CD8-positive, alpha-beta memory T cell (primary cell): ENCODE measurements around the gene ZNF664. TPM values are rescaled to one million over a fixed set of nuclear protein-coding genes. Genes with fewer than 3 reads are reported as not detected.

ENCODE experiments used
- CTCF ChIA-PET: fragments of 350-600 bp; sonication (Branson Sonifier 250); formaldehyde crosslinking; loops from one replicate; lab custom pipeline; 2021; ENCODE audit warnings: antibody characterized with exemption; lab: Charles Lee
- POLR2A ChIA-PET: fragments of 350-600 bp; sonication (Branson Sonifier 250); formaldehyde crosslinking; loops from one replicate; lab custom pipeline; 2021; ENCODE audit warnings: antibody characterized with exemption; lab: Charles Lee
- DNase-seq, 5 donors: peaks; one replicate each; pipeline versions ENCODE4 v3.0.0 to v3.0.0-alpha.2; 2020 to 2022; ENCODE audit warnings: mixed read lengths in 1 of 5
- H3K27ac ChIP-seq: one replicate; pipeline ENCODE4 v1.7.0; 2013; ENCODE audit warnings: low read depth, mild to moderate bottlenecking, low read length, moderate library complexity
- H3K27me3 ChIP-seq: 2 replicates; pipeline ENCODE4 v1.7.0; 2013; ENCODE audit warnings: low read length, mild to moderate bottlenecking; ENCODE audit not compliant: insufficient read depth, poor library complexity, severe bottlenecking
- H3K36me3 ChIP-seq: 2 replicates; pipeline ENCODE4 v1.7.0; 2013; ENCODE audit warnings: mild to moderate bottlenecking, low read length, moderate library complexity; ENCODE audit not compliant: insufficient read depth
- H3K4me1 ChIP-seq: 2 replicates; pipeline ENCODE4 v1.7.0; 2013; ENCODE audit warnings: mild to moderate bottlenecking, low read length, moderate library complexity; ENCODE audit not compliant: insufficient read depth
- H3K4me3 ChIP-seq: 2 replicates; pipeline ENCODE4 v1.7.0; 2013; ENCODE audit warnings: mild to moderate bottlenecking, low read length
- H3K9me3 ChIP-seq: 2 replicates; pipeline ENCODE4 v1.7.0; 2013; ENCODE audit warnings: mild to moderate bottlenecking, low read length
- H3K27ac Mint-ChIP-seq, 8 donors: one replicate each; pipeline ENCODE4 v1.8.0; 2020 to 2021; ENCODE audit warnings: mixed read lengths in 8 of 8, mild to moderate bottlenecking in 6 of 8, inconsistent platforms in 3 of 8, moderate library complexity in 3 of 8
- H3K27me3 Mint-ChIP-seq, 2 donors: one replicate each; pipeline ENCODE4 v1.8.0; 2020 to 2021; ENCODE audit warnings: mixed read lengths in 2 of 2, mild to moderate bottlenecking in 1 of 2, moderate library complexity in 1 of 2
- H3K36me3 Mint-ChIP-seq, 3 donors: one replicate each; pipeline ENCODE4 v1.8.0; 2020 to 2021; ENCODE audit warnings: mixed read lengths in 3 of 3, inconsistent platforms in 1 of 3, mild to moderate bottlenecking in 1 of 3
- H3K4me1 Mint-ChIP-seq, 3 donors: one replicate each; pipeline ENCODE4 v1.8.0; 2020 to 2021; ENCODE audit warnings: mixed read lengths in 3 of 3, inconsistent platforms in 1 of 3, mild to moderate bottlenecking in 1 of 3
- H3K4me3 Mint-ChIP-seq, 7 donors: one replicate each; pipeline ENCODE4 v1.8.0; 2020 to 2021; ENCODE audit warnings: mixed read lengths in 7 of 7, mild to moderate bottlenecking in 6 of 7, moderate library complexity in 4 of 7, inconsistent platforms in 2 of 7
- H3K9me3 Mint-ChIP-seq, 5 donors: one replicate each; pipeline ENCODE4 v1.8.0; 2020 to 2022; ENCODE audit warnings: mixed read lengths in 5 of 5, mild to moderate bottlenecking in 3 of 5, moderate library complexity in 2 of 5, inconsistent platforms in 1 of 5
- polyA plus RNA-seq: library from polyadenylated mRNA; unstranded; fragments of 300-500 nt; fragmentation: Illumina TruSeq; gene quantifications from one replicate; pipeline ENCODE4 v1.2.3, GENCODE V29; 2021
- total RNA-seq, 2 experiments: library from RNA; stranded (reverse); gene quantifications; one replicate each; pipeline ENCODE4 v1.2.3, GENCODE V29; 2021

The ZNF664 gene
- total and polyA plus RNA-seq, 3 experiments from 2014 or later, result 10.8 to 75.8 (median 73.0) TPM

DNA sequence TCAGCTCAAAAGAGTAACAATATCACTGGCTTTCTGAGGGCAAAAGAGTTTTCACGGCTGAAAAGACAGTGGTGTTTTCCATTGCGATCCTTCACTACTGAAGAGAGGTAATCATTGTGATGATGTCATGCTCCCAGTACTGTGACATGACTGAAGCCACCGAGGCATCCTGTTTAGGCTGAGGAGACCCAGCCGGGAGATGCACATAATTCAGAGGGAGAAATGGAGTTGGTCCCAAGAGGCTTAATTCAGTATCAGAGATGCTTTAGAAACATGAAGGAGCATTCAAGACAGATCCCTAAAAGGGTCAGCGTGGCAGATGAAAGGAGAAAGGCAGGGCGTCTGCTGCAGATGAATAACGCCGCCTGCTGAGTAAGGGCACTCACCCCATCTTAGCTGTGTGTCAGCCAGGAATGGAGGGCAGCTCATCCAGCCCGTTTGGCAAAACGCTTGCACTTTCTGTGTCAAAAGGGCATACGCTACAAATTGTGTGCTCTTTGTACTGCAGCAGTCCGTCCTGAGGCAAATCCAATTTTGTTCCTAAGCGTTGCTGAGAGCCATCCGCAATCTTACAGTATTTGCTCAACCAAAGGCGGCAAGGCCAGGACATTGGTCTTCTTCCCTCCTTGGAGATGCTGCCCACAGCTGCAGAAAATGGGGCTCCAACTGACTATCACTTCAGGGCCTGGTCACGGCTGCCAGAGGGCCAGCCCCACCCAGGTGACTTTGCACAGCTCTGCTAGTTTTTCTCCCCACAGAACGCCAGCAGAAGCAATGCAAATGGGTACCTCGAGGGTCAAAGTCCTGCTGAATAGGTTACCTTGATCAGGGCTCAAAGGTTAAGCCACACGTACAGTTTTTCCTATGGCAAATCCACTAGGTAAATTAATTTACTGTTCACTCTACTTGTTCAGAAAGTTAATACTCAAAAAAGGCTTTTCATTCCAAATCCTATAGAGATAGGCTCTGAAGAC lies 23.9 kb upstream of the ZNF664 start:
- no peak overlapping the region for H3K4me3 Mint-ChIP-seq
- POLR2A ChIA-PET, result no interaction called here
- CTCF ChIA-PET, result interaction anchor here (1.0 kb wide), 1 partner anchor 38 kb away, joined by 3 read pairs; no protein-coding TSS in a partner anchor
- no peaks in the 10 kb centered on the region for H3K27me3 Mint-ChIP-seq
- no peak for DNase-seq
- H3K27ac Mint-ChIP-seq, result no peak overlapping the region
- no peaks in the 10 kb centered on the region for H3K9me3 Mint-ChIP-seq
- H3K4me1 ChIP-seq, result no peaks in the 10 kb centered on the region
- no peaks in the 10 kb centered on the region for H3K27me3 ChIP-seq
- no peaks in the 10 kb centered on the region for H3K9me3 ChIP-seq
- no peak overlapping the region for H3K4me3 ChIP-seq
- peaks cover 2 to 14% (median 11%) of the 10 kb centered on the region in 3 donors for H3K4me1 Mint-ChIP-seq
- peaks cover 6% of the 10 kb centered on the region for H3K36me3 ChIP-seq
- H3K36me3 Mint-ChIP-seq, result peaks cover 0 to 38% (median 4%) of the 10 kb centered on the region in 3 donors
- H3K27ac ChIP-seq, result no peak overlapping the region

DNA sequence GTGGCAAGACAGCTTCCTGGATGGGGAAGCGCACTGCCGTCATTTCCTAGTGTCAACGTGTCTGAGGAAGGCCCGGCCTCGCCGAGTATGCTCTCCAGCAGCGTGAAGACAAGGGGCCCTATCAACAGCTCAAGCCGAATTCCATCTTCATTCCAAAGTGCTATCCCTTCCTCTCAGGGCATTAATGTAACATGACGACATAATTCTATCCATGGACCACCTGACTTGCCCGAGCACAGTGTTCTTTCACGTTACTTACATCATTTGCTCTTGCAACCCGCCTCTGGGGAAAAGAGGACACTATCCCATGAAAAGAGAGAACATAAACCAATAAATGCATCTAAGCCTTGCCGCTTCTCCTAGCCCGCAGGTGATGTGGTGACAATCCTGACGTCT lies 23.2 kb upstream of the ZNF664 start:
- Mint-ChIP-seq H3K4me3 (no peak overlapping the region), H3K36me3 (peaks cover 0 to 33% (median 3%) of the 10 kb centered on the region in 3 donors), H3K27ac (peak overlapping the region in 1 of 8 donors; percentile 63), H3K9me3 (no peaks in the 10 kb centered on the region), H3K4me1 (peaks cover 2 to 14% (median 11%) of the 10 kb centered on the region in 3 donors), H3K27me3 (no peaks in the 10 kb centered on the region)
- no peaks in the 10 kb centered on the region for H3K4me1 ChIP-seq
- H3K9me3 ChIP-seq, result no peaks in the 10 kb centered on the region
- no peak overlapping the region for H3K27ac ChIP-seq
- no peak for DNase-seq
- ChIA-PET POLR2A (no interaction called here), CTCF (interaction anchor here (1.0 kb wide), 1 partner anchor 38 kb away, joined by 3 read pairs; no protein-coding TSS in a partner anchor)
- H3K36me3 ChIP-seq, result peaks cover 6% of the 10 kb centered on the region
- no peaks in the 10 kb centered on the region for H3K27me3 ChIP-seq
- H3K4me3 ChIP-seq, result no peak overlapping the region

DNA sequence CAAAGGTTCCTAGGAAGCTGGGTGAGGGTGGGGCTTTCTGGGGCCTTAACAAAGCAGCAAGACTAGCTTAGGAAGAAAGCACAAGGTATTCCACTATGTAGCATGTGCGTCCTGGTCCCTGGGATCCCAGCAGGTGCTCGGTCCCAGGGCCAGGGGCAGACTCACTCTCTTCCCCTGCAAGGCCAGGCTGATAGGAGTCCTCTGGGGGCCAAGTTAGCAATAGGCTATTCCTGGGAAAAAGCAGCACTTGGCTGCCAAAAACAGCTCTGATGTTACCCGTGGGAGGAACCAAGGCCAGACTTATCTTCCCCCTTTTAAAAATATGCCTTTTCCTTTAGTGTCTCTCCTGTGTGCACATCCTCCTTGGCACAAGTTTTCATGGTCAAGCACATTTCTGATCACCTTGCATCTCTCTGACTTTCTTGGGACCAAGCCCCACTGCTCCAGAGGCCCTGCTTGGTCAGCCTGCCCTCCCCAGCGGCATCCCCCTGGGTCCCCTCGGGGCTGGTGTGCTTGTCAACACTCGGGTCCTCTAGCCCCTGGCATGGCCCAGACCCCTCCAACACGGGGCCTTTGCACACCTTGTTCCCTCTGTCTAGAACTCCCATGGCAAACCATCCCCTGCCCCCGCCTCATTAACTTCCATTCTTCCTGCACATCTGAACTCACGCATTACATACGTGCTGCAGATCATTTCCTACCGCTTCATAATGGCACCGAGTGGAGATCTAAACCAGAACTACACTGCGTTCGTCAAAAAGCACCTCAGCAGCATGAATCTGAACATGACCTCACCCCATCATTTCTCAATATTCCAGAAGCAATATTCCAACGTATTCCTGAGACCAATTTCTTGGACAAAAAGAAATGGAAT lies 22.3 kb upstream of the ZNF664 start:
- no peaks in the 10 kb centered on the region for H3K9me3 ChIP-seq
- H3K36me3 ChIP-seq, result peaks cover 2% of the 10 kb centered on the region
- Mint-ChIP-seq H3K4me1 (peaks cover 2 to 13% (median 11%) of the 10 kb centered on the region in 3 donors), H3K27ac (peak overlapping the region in 1 of 8 donors; percentile 45), H3K9me3 (no peaks in the 10 kb centered on the region), H3K27me3 (no peaks in the 10 kb centered on the region), H3K4me3 (no peak overlapping the region), H3K36me3 (peaks cover 0 to 23% (median 3%) of the 10 kb centered on the region in 3 donors)
- ChIA-PET CTCF (interaction anchor here (1.0 kb wide), 1 partner anchor 37 kb away, joined by 3 read pairs; no protein-coding TSS in a partner anchor), POLR2A (no interaction called here)
- no peak overlapping the region for H3K4me3 ChIP-seq
- no peak for DNase-seq
- no peaks in the 10 kb centered on the region for H3K4me1 ChIP-seq
- H3K27me3 ChIP-seq, result no peaks in the 10 kb centered on the region
- no peak overlapping the region for H3K27ac ChIP-seq

DNA sequence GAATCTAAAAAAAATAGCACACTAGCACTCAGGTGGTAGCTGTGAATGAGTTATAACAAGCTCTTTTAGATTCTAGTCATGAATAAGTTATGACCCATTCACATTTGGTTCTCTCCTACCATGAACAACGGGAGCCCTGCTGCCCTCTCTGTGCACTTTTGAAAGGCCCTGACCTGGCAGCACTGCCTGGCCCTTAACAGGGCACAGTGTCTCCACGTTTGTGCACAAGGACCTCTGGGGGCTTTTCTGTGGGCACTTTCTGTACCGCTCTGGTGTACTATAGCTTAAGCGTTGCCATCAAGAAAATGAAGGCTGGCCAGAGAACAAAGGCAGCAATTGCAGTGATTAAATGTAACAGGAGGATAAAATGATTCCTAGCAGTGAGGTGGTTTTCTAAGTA lies 21.5 kb upstream of the ZNF664 start:
- DNase-seq, result no peak
- H3K27ac Mint-ChIP-seq, result peak overlapping the region in 2 of 8 donors; percentile 17
- no peaks in the 10 kb centered on the region for H3K4me1 ChIP-seq
- H3K4me3 ChIP-seq, result no peak overlapping the region
- H3K4me1 Mint-ChIP-seq, result peaks cover 2 to 11% (median 9%) of the 10 kb centered on the region in 3 donors
- no peak overlapping the region for H3K4me3 Mint-ChIP-seq
- peaks cover 0 to 20% (median 0%) of the 10 kb centered on the region in 3 donors for H3K36me3 Mint-ChIP-seq
- ChIA-PET POLR2A (no interaction called here), CTCF (no interaction called here)
- H3K36me3 ChIP-seq, result no peaks in the 10 kb centered on the region
- H3K9me3 Mint-ChIP-seq, result no peaks in the 10 kb centered on the region
- H3K27ac ChIP-seq, result no peak overlapping the region
- H3K27me3 Mint-ChIP-seq, result no peaks in the 10 kb centered on the region
- H3K27me3 ChIP-seq, result no peaks in the 10 kb centered on the region
- no peaks in the 10 kb centered on the region for H3K9me3 ChIP-seq

DNA sequence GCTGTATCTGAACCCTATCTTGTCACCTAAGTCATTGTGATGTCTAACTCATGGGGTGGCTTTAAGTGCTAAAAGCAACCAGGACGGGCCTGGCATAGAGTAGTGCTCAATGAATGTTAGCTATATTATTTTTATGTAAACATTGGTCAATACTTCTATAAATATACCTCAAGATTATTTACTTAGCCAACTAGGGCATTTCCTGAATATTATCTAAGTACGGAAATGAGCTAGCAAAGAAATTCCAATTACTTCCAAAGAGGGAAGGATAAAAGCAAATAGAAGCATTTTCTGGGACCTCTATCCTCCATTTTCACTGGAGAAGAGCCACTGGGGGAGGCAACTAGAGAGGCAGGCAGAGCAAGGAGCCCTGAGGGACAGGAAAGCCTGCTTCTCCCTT lies 21.0 kb upstream of the ZNF664 start:
- H3K4me1 ChIP-seq, result no peaks in the 10 kb centered on the region
- H3K9me3 ChIP-seq, result no peaks in the 10 kb centered on the region
- ChIA-PET CTCF (no interaction called here), POLR2A (no interaction called here)
- no peak overlapping the region for H3K27ac ChIP-seq
- Mint-ChIP-seq H3K4me3 (no peak overlapping the region), H3K27me3 (no peaks in the 10 kb centered on the region), H3K9me3 (no peaks in the 10 kb centered on the region), H3K4me1 (peaks cover 2 to 11% (median 9%) of the 10 kb centered on the region in 3 donors), H3K36me3 (peaks cover 0 to 21% (median 0%) of the 10 kb centered on the region in 3 donors), H3K27ac (peak overlapping the region in 1 of 8 donors; percentile 17)
- no peaks in the 10 kb centered on the region for H3K36me3 ChIP-seq
- H3K4me3 ChIP-seq, result no peak overlapping the region
- DNase-seq, result no peak
- no peaks in the 10 kb centered on the region for H3K27me3 ChIP-seq

DNA sequence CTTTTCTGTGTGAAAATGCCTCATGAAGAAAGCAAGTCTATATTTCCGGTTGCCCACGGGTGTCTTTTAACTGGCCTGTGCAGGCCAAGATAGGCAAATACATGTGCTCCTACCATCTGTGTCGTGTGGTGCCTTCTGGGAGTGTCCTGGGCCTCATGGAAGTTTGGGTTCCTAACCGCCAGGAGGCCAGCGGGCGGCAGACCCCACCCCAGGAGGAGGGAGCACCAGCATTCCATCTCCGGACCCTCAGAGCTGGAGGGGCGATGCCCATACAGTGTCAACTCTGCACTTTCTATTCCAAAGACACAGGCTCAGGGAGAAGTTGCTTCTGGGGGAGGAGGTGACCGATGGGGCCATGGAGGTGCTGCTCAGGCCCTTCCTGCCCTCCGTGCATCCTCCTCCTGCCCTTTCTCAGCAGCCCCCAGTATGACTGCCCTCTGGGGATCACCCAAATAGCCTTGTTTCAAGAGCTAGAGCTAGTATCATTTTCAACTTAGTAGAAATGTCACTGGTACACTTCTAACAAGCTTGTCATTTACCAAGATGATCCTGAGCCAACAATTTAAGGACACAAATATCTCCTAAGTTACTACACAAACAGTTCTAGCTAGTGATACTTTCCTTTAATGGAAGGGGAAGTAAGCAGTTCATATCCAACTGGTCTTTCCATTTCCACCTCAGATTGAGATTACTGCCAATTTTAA lies 18.2 kb upstream of the ZNF664 start:
- POLR2A ChIA-PET, result no interaction called here
- Histone ChIP-seq H3K4me1 (no peaks in the 10 kb centered on the region), H3K36me3 (no peaks in the 10 kb centered on the region), H3K9me3 (no peaks in the 10 kb centered on the region), H3K27me3 (no peaks in the 10 kb centered on the region), H3K27ac (no peak overlapping the region), H3K4me3 (no peak overlapping the region)
- DNase-seq, result no peak
- H3K27ac Mint-ChIP-seq, result no peak overlapping the region
- H3K27me3 Mint-ChIP-seq, result no peaks in the 10 kb centered on the region
- no peaks in the 10 kb centered on the region for H3K9me3 Mint-ChIP-seq
- H3K4me3 Mint-ChIP-seq, result no peak overlapping the region
- peaks cover 0 to 6% (median 0%) of the 10 kb centered on the region in 3 donors for H3K4me1 Mint-ChIP-seq
- peaks cover 0 to 15% (median 0%) of the 10 kb centered on the region in 3 donors for H3K36me3 Mint-ChIP-seq
- CTCF ChIA-PET, result no interaction called here

DNA sequence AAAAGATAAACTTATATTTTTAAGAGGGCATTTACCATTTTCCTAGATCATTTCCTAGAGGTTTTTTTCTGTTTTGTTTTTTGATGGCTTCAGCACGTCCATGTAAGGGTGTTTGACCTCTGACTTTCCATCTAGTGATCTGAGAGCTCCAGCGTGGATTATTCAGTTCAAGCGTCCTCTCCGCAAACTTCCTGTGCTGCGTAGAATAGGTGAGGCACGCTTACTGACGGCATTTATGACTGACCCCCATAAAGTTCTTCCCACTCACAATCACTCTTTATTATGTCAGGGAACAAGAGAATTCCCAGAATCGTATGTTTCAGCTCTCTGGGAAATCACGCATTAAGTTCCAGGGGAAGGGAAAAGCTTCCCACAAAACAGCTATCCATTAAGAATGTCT lies 16.8 kb upstream of the ZNF664 start:
- H3K27ac Mint-ChIP-seq, result no peak overlapping the region
- POLR2A ChIA-PET, result no interaction called here
- H3K27me3 ChIP-seq, result no peaks in the 10 kb centered on the region
- H3K4me3 Mint-ChIP-seq, result no peak overlapping the region
- H3K27me3 Mint-ChIP-seq, result no peaks in the 10 kb centered on the region
- no peaks in the 10 kb centered on the region for H3K36me3 ChIP-seq
- no peaks in the 10 kb centered on the region for H3K9me3 Mint-ChIP-seq
- no peak for DNase-seq
- H3K4me1 Mint-ChIP-seq, result peaks cover 0 to 6% (median 0%) of the 10 kb centered on the region in 3 donors
- CTCF ChIA-PET, result no interaction called here
- H3K27ac ChIP-seq, result no peak overlapping the region
- H3K9me3 ChIP-seq, result no peaks in the 10 kb centered on the region
- no peak overlapping the region for H3K4me3 ChIP-seq
- peaks cover 0 to 17% (median 0%) of the 10 kb centered on the region in 3 donors for H3K36me3 Mint-ChIP-seq
- H3K4me1 ChIP-seq, result no peaks in the 10 kb centered on the region
